Activated CD8-positive, alpha-beta T cell treated with anti-CD3 and anti-CD28 coated beads for 36 hours (primary cell): ENCODE results near the gene ZNF561. TPM values are rescaled to one million over a fixed set of nuclear protein-coding genes. Genes with fewer than 3 reads are reported as not detected.
"Not testable (repeated sequence)": the region's sequence is repeated elsewhere in the genome, so short reads cannot be mapped to it uniquely, and the experiment has no call there.

Source experiments
- ATAC-seq: fragments of 200-7000 bp; cut with Tn5 transposase; one replicate; pipeline ENCODE4 v1.10.0; 2021; ENCODE audit warnings: mild to moderate bottlenecking, moderate library complexity
- CTCF ChIA-PET: fragments of 350-600 bp; sonication (Branson Sonifier 250); formaldehyde crosslinking; loops from one replicate; lab custom pipeline; 2021; ENCODE audit warnings: antibody characterized with exemption; lab: Charles Lee
- POLR2A ChIA-PET: fragments of 350-600 bp; sonication (Branson Sonifier 250); formaldehyde crosslinking; loops from one replicate; lab custom pipeline; 2021; ENCODE audit warnings: antibody characterized with exemption; lab: Charles Lee
- DNase-seq: peaks from one replicate; pipeline ENCODE4 v3.0.0-alpha.2; 2020
- H3K27ac Mint-ChIP-seq: one replicate; pipeline ENCODE4 v1.8.0; 2021; ENCODE audit warnings: mild to moderate bottlenecking, mixed read lengths
- H3K27me3 Mint-ChIP-seq: one replicate; pipeline ENCODE4 v1.8.0; 2021; ENCODE audit warnings: mixed read lengths
- H3K36me3 Mint-ChIP-seq: one replicate; pipeline ENCODE4 v1.8.0; 2021; ENCODE audit warnings: low read depth, mixed read lengths
- H3K4me1 Mint-ChIP-seq: one replicate; pipeline ENCODE4 v1.8.0; 2021; ENCODE audit warnings: low read depth, mixed read lengths
- H3K4me3 Mint-ChIP-seq: one replicate; pipeline ENCODE4 v1.8.0; 2021; ENCODE audit warnings: mild to moderate bottlenecking, moderate library complexity, mixed read lengths
- H3K9me3 Mint-ChIP-seq: one replicate; pipeline ENCODE4 v1.8.0; 2021; ENCODE audit warnings: mixed read lengths
- intact Hi-C: fragments of 100-400 bp; cut with micrococcal nuclease; formaldehyde crosslinking; loops from one replicate; pipeline ENCODE4 v1.10.0; 2022
- total RNA-seq, 2 experiments: library from RNA; stranded (reverse); gene quantifications; one replicate each; pipeline ENCODE4 v1.2.3, GENCODE V29; 2021
- TF ChIP-seq, protein P1 (sequence below): fragments of 200-600 bp; IDR thresholded peaks from one replicate; pipeline ENCODE4 v1.8.0; 2022; ENCODE audit warnings: antibody characterized with exemption, mild to moderate bottlenecking

Gene ZNF561
- 10 to 100 TPM; 23.1 to 24.2 TPM for total RNA-seq

DNA sequence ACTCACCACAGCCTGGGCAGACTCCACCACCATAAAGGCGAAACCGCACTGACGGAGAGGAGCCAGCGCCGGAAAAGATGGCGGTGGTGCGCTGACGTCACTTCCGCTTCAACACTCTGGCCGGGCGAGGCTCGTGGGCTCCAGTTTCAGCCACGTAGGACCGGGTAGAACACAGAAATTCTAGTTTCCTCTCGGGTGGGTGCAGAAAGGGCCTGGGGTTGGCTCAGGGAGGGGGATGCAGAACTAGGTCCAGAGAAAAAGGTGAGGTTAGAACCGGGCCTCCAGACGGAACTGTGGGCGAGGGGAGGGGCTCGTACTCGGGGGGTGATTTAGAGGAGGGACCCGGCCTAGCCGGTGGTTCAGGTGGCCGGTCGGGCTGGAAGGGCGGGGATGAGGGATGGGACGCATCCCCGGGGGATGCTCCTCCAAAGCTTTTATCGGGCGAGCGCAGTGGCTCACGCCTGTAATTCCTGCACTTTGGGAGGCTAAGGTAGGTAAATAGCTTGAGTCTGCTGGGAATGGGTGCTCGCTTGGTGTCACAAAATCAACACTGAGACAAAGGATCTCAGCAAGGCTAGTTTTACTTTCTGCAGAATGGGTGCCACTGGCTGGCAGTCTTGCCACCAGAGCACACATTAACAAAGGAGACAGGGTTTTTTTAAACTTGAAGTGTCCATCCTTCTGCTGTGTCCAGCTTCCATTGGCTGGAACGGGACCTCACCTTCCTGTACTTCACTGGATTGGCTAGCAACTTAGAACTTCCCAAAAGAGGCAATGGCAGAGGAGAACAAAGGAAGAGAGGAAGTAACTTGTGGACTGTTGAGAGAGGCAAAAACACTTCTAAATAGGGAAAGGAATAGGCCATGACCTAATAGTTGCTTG lies at the start of gene ZNF561:
Gene ZNF561, minus strand, starts transcription at position 77 of the 882 bp plus-strand sequence. CDS start 1,776 bp downstream, outside the sequence.
- POLR2A ChIA-PET = interaction anchor here (0.6 to 1.4 kb wide), 7 partner anchors 10 to 564 kb away, joined by 3 to 5 read pairs (median 3); no protein-coding TSS in a partner anchor
- intact Hi-C loops = no loop called here
- CTCF ChIA-PET = interaction anchor here (0.7 to 2.0 kb wide), 3 partner anchors 172 to 216 kb away, joined by 3 to 9 read pairs (median 4); no protein-coding TSS in a partner anchor

DNA sequence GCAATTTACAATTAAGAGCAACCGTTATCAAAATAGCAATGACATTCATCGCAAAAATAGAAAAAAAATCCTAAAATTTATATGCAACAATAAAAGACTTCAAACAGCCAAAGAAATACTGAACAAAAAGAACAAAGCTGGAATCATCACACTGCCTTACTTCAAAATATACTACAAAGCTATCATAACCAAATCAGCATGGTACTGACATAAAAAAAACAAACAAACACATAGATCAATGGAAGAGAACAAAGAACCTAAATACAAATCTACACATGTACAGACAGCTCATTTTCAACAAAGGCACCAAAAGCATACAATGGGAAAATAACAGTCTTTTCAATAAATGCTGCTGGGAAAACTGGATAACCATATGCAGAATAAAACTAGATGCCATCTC lies 47.5 kb upstream of the ZNF561 start:
- H3K9me3 Mint-ChIP-seq = peaks cover 48% of the 10 kb centered on the region
- H3K27me3 Mint-ChIP-seq = no peaks in the 10 kb centered on the region

More for the DNA sequence above, at the start of gene ZNF561:
- Mint-ChIP-seq H3K27me3 (no peaks in the 10 kb centered on the region), H3K9me3 (peaks cover 4% of the 10 kb centered on the region), H3K27ac (peak within 1 kb of the TSS; percentile 99), H3K36me3 (peaks cover 33% of the 10 kb centered on the region), H3K4me1 (peaks cover 18% of the 10 kb centered on the region), H3K4me3 (peak within 1 kb of the TSS; percentile 98)
- TF ChIP-seq, protein P1, sequence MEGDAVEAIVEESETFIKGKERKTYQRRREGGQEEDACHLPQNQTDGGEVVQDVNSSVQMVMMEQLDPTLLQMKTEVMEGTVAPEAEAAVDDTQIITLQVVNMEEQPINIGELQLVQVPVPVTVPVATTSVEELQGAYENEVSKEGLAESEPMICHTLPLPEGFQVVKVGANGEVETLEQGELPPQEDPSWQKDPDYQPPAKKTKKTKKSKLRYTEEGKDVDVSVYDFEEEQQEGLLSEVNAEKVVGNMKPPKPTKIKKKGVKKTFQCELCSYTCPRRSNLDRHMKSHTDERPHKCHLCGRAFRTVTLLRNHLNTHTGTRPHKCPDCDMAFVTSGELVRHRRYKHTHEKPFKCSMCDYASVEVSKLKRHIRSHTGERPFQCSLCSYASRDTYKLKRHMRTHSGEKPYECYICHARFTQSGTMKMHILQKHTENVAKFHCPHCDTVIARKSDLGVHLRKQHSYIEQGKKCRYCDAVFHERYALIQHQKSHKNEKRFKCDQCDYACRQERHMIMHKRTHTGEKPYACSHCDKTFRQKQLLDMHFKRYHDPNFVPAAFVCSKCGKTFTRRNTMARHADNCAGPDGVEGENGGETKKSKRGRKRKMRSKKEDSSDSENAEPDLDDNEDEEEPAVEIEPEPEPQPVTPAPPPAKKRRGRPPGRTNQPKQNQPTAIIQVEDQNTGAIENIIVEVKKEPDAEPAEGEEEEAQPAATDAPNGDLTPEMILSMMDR = no peak
- ATAC-seq = peak; percentile 86
- DNase-seq = peak; percentile 92

DNA sequence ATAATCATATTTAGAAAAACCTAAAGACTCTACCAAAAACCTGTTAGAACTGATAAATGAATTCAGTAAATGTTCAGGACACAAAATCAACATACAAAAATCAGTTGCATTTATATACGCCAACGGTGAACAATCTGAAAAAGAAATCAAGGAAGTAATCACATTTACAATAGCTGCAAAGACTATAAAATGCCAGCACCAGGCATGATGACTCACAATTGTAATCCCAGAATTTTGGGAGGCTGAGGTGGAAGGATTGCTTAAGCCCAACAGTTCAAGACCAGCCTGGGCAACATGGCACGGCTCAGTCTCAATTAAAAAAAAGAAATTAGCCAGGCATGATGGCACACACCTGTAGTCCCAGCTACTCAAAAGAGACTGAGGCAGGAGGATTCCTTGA lies 46.9 kb upstream of the ZNF561 start:
- Mint-ChIP-seq H3K4me3 (no peak overlapping the region), H3K9me3 (peaks cover 46% of the 10 kb centered on the region)
- POLR2A ChIA-PET = no interaction called here

More for the DNA sequence above, 47.5 kb upstream of the ZNF561 start:
- TF ChIP-seq, protein P1 = no peak
- CTCF ChIA-PET = interaction anchor here (1.1 kb wide), 1 partner anchor 91 kb away, joined by 3 read pairs; no protein-coding TSS in a partner anchor
- intact Hi-C loops = no loop called here
- no peak overlapping the region for H3K4me3 Mint-ChIP-seq
- peaks cover 49% of the 10 kb centered on the region for H3K4me1 Mint-ChIP-seq
- POLR2A ChIA-PET = interaction anchor here (0.6 kb wide), 1 partner anchor 33 kb away, joined by 3 read pairs; no protein-coding TSS in a partner anchor
- DNase-seq = no peak
- ATAC-seq = no peak
- H3K27ac Mint-ChIP-seq = no peak overlapping the region
- H3K36me3 Mint-ChIP-seq = peaks cover 88% of the 10 kb centered on the region

DNA sequence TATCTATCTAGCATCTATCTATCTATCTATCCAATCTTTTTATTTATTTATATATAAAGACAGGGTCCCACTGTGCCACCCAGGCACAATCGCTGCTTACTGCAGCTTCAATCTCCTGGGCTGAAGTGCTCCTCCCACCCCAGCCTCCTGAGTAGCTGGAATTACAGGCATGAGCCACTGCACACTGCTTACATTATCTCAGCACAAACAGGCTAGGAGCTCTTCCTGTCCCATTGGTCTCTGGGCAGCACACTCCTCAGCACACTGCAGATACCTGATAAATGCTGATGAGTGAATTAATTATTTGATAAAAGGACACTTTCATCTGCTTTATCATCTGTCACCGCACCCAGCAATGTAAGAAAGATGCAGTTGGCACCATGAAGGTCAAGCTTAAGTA lies 37.7 kb upstream of the ZNF561 start:
- DNase-seq (no peak), ATAC-seq (no peak)
- Mint-ChIP-seq H3K27me3 (no peaks in the 10 kb centered on the region), H3K9me3 (no peaks in the 10 kb centered on the region), H3K4me3 (no peak overlapping the region), H3K36me3 (peaks cover 66% of the 10 kb centered on the region), H3K4me1 (peaks cover 10% of the 10 kb centered on the region), H3K27ac (no peak overlapping the region)
- CTCF ChIA-PET = interaction anchor here (1.0 kb wide), 1 partner anchor 14 kb away, joined by 3 read pairs; no protein-coding TSS in a partner anchor
- intact Hi-C loops = no loop called here
- POLR2A ChIA-PET = no interaction called here
- TF ChIP-seq, protein P1 = no peak

More for the DNA sequence above, 46.9 kb upstream of the ZNF561 start:
- DNase-seq (no peak), ATAC-seq (no peak)
- CTCF ChIA-PET = interaction anchor here (1.1 kb wide), 1 partner anchor 91 kb away, joined by 3 read pairs; no protein-coding TSS in a partner anchor
- TF ChIP-seq, protein P1 = no peak
- Mint-ChIP-seq H3K27me3 (no peaks in the 10 kb centered on the region), H3K27ac (no peak overlapping the region), H3K36me3 (peaks cover 84% of the 10 kb centered on the region), H3K4me1 (peaks cover 49% of the 10 kb centered on the region)
- intact Hi-C loops = no loop called here

DNA sequence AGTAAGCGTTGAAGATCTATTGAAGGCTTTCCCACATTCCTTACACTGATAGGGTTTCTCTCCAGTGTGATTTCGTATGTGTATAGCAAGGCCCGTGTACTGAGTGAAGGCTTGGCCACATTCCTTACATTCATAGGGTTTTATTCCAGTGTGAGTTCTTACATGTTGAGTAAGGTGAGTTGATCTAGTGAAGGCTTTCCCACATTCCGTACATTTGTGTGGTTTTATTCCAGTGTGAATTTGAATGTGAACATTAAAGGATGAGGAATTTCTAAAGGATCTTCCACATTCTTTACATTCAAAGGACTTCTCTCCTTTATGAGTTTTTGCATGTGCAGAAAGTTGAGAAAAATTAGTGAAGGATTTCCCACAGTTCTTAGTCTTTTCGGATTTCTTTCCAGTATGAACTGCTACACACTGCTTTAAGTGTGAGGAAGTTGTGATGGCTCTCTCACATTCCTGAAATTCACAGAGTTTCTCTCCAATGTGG lies 32.1 kb upstream of the ZNF561 start:
- DNase-seq, ATAC-seq, H3K4me3 Mint-ChIP-seq, intact Hi-C loops, H3K27ac Mint-ChIP-seq, H3K27me3 Mint-ChIP-seq, CTCF ChIA-PET, H3K4me1 Mint-ChIP-seq, POLR2A ChIA-PET: not testable (repeated sequence)
- peaks cover 31% of the 10 kb centered on the region for H3K9me3 Mint-ChIP-seq
- H3K36me3 Mint-ChIP-seq = peaks cover 94% of the 10 kb centered on the region

DNA sequence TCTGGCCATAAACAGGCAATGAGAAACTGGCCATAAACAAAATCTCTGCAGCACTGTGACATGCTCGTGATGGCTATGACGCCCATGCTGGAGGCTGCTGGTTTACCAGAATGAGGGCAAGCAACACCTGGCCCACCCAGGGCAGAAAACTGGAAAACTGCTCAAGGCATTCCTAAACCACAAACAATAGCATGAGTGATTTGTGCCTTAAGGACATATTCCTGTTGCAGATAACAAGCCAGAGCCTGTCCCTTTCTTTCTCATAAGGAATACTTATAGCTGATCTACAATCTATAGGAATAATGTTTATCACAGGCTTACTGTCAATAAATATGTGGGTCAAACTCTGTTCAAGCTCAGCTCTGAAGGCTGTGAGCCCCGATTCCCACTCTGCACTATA lies 30.4 kb upstream of the ZNF561 start:
- CTCF ChIA-PET = interaction anchor here (1.5 kb wide), 1 partner anchor 9 kb away, joined by 4 read pairs; no protein-coding TSS in a partner anchor
- H3K36me3 Mint-ChIP-seq = peaks cover 79% of the 10 kb centered on the region
- POLR2A ChIA-PET, H3K27ac Mint-ChIP-seq, H3K27me3 Mint-ChIP-seq, H3K4me3 Mint-ChIP-seq, H3K4me1 Mint-ChIP-seq, ATAC-seq, intact Hi-C loops, DNase-seq: not testable (repeated sequence)
- peaks cover 31% of the 10 kb centered on the region for H3K9me3 Mint-ChIP-seq
